ENCODE results near the gene LGALS3BP. TPM values are rescaled to one million over a fixed set of nuclear protein-coding genes. Genes with fewer than 3 reads are reported as not detected.

LGALS3BP gene
- total RNA-seq, 2 donors from 2014 or later, result 23.3 to 71.4 TPM

- Mint-ChIP-seq H3K4me3 (peak within 1 kb of the TSS; percentile 64), H3K27ac (no peak within 1 kb of the TSS), H3K36me3 (ENCODE audit: low read depth) (no peaks in the 10 kb centered on the region), H3K9me3 (no peaks in the 10 kb centered on the region), H3K27me3 (ENCODE audit: insufficient read depth) (peaks cover 5% of the 10 kb centered on the region), H3K4me1 (peaks cover 14% of the 10 kb centered on the region)
- 0% methylated on average over 14 to 52 of the region's 52 CpGs for WGBS, 2 experiments (ENCODE audit: insufficient coverage in 1 of 2, insufficient read length in 1 of 2)
- Histone ChIP-seq H3K9me3 (ENCODE audit: control insufficient read depth, low read length) (no peaks in the 10 kb centered on the region), H3K4me3 (ENCODE audit: low read length) (peak within 1 kb of the TSS; percentile 82), H3K27ac (ENCODE audit: low read depth, low read length) (peak within 1 kb of the TSS; percentile 66), H3K36me3 (ENCODE audit: control insufficient read depth, insufficient read depth, low read length) (no peaks in the 10 kb centered on the region), H3K27me3 (ENCODE audit: control insufficient read depth, insufficient read depth, low read length, poor library complexity, severe bottlenecking) (no peaks in the 10 kb centered on the region), H3K9ac (ENCODE audit: extremely low read depth, low read length, poor library complexity, severe bottlenecking) (peak within 1 kb of the TSS; percentile 38), H3K4me1 (ENCODE audit: control insufficient read depth, insufficient read depth, low read length) (no peaks in the 10 kb centered on the region)
- DNase-seq, result peak; percentile 97
- TF ChIP-seq CTCF (conservative IDR thresholded peaks at IDR 0.05), result peak; percentile 65
These were observed 54.5 kb downstream of the LGALS3BP start, which contains the start of gene TIMP2 for GRCh38 chr17:78925234-78925633. TSS of gene TIMP2 (minus strand) at chr17:78925387. CDS start at chr17:78925088, 299 bp downstream.

- Histone ChIP-seq H3K4me3 (ENCODE audit: low read length) (peak overlapping the region; percentile 82), H3K9ac (ENCODE audit: extremely low read depth, low read length, poor library complexity, severe bottlenecking) (peak overlapping the region; percentile 38), H3K4me1 (ENCODE audit: control insufficient read depth, insufficient read depth, low read length) (no peaks in the 10 kb centered on the region), H3K9me3 (ENCODE audit: control insufficient read depth, low read length) (no peaks in the 10 kb centered on the region), H3K27me3 (ENCODE audit: control insufficient read depth, insufficient read depth, low read length, poor library complexity, severe bottlenecking) (no peaks in the 10 kb centered on the region), H3K27ac (ENCODE audit: low read depth, low read length) (no peak overlapping the region), H3K36me3 (ENCODE audit: control insufficient read depth, insufficient read depth, low read length) (no peaks in the 10 kb centered on the region)
- no peak overlapping the region for H3K27ac Mint-ChIP-seq
- H3K9me3 Mint-ChIP-seq, result no peaks in the 10 kb centered on the region
- peaks cover 18% of the 10 kb centered on the region for H3K4me1 Mint-ChIP-seq
- WGBS, 2 experiments (ENCODE audit: insufficient coverage in 1 of 2, insufficient read length in 1 of 2), result 0% methylated on average over 2 to 63 of the region's 64 CpGs
- peaks cover 5% of the 10 kb centered on the region for H3K27me3 Mint-ChIP-seq (ENCODE audit: insufficient read depth)
- DNase-seq, result peak; percentile 90
- peak overlapping the region; percentile 64 for H3K4me3 Mint-ChIP-seq
- H3K36me3 Mint-ChIP-seq (ENCODE audit: low read depth), result no peaks in the 10 kb centered on the region
- TF ChIP-seq CTCF (conservative IDR thresholded peaks at IDR 0.05), result no peak
These were observed 55.1 kb downstream of the LGALS3BP start for GRCh38 chr17:78924481-78925151.

- no peak for TF ChIP-seq CTCF (conservative IDR thresholded peaks at IDR 0.05)
- no peaks in the 10 kb centered on the region for H3K36me3 ChIP-seq (ENCODE audit: control insufficient read depth, insufficient read depth, low read length)
- DNase-seq, result peak; percentile 91
- H3K27ac ChIP-seq (ENCODE audit: low read depth, low read length), result no peak overlapping the region
- no peak overlapping the region for H3K27ac Mint-ChIP-seq
- H3K4me1 ChIP-seq (ENCODE audit: control insufficient read depth, insufficient read depth, low read length), result no peaks in the 10 kb centered on the region
- H3K4me3 Mint-ChIP-seq, result peak overlapping the region; percentile 64
- WGBS, 2 experiments (ENCODE audit: insufficient coverage in 1 of 2, insufficient read length in 1 of 2), result 20 to 21% methylated on average over 10 to 28 of the region's 28 CpGs
- H3K36me3 Mint-ChIP-seq (ENCODE audit: low read depth), result no peaks in the 10 kb centered on the region
- H3K9me3 ChIP-seq (ENCODE audit: control insufficient read depth, low read length), result no peaks in the 10 kb centered on the region
- H3K27me3 ChIP-seq (ENCODE audit: control insufficient read depth, insufficient read depth, low read length, poor library complexity, severe bottlenecking), result no peaks in the 10 kb centered on the region
- no peaks in the 10 kb centered on the region for H3K9me3 Mint-ChIP-seq
- H3K9ac ChIP-seq (ENCODE audit: extremely low read depth, low read length, poor library complexity, severe bottlenecking), result peak overlapping the region; percentile 38
- H3K27me3 Mint-ChIP-seq (ENCODE audit: insufficient read depth), result peaks cover 2% of the 10 kb centered on the region
- H3K4me3 ChIP-seq (ENCODE audit: low read length), result peak overlapping the region; percentile 82
- H3K4me1 Mint-ChIP-seq, result peaks cover 18% of the 10 kb centered on the region
These were observed 55.9 kb downstream of the LGALS3BP start for GRCh38 chr17:78923660-78924453.
